Cerebellar nuclear complex (tissue), 1 donor: ENCODE data around the gene TSPAN11.
"Not testable (repeated sequence)": the region's sequence is repeated elsewhere in the genome, so short reads cannot be mapped to it uniquely, and the experiment has no call there.

Experiments
- DNase-seq, 2 experiments: peaks; one replicate each; lab custom pipeline; 2025; lab: John Stamatoyannopoulos, UW

Gene TSPAN11

DNA sequence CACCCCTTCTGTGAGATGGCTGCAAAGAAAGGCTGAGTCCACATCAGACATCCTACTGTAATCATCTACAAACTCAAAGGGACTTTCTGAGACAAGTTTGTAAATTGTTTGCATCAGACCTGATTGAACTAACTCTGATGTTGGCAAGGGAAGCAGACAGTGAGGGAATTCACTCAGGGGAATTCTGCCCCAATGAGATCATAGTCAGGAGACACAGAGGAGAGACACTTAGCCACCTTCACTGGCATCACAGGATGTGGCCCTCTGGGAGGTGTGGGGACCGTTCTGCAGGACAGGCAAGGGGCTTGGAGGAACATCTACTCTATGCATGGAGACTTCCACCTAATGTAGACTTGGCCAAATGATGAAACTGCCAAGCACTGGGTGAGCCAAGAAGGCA lies 76.5 kb downstream of the TSPAN11 start:
- no peak for DNase-seq

DNA sequence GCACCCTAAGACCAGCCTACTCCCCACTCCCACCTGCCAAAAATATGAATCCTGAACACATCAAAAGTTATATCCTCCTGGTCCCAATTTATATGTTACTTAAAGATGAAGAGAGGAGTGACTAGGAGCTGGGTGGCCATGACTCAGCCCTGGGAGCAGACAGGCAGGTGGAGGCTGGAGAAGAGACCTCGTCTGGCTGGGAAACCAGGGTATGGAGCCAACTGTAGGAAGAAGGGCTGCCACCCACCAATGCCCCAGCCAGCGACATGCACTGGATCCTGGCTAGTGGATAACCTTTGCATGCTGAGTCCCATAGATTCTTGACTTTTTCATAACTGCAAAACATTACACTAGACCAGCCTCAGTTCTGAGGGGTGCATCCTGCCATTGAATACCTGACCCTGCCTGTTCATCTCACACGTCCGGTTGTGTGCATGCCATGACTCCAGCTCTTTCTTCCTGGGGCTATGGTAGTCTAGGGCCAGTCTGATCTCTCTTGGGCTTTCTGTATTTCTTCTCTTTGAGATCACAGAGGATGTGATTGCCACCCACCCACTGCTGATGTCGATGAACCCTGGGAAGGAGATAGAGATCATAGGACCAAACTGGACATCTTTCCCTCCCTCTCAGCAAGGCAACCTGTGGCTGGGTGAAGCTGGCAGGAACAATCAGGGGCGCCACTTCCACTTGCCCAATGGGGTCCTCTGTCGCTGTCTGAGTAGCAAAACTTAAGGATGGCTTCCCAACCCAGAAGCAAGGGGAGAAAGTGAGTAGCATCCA lies 77.5 kb downstream of the TSPAN11 start:
- no peak for DNase-seq

GRCh38 chr12:31004666-31005065 lies 78.1 kb downstream of the TSPAN11 start:
- no peak for DNase-seq

- DNase-seq, result no peak
Observed at GRCh38 chr12:31005256-31005943, 78.9 kb downstream of the TSPAN11 start.

DNA sequence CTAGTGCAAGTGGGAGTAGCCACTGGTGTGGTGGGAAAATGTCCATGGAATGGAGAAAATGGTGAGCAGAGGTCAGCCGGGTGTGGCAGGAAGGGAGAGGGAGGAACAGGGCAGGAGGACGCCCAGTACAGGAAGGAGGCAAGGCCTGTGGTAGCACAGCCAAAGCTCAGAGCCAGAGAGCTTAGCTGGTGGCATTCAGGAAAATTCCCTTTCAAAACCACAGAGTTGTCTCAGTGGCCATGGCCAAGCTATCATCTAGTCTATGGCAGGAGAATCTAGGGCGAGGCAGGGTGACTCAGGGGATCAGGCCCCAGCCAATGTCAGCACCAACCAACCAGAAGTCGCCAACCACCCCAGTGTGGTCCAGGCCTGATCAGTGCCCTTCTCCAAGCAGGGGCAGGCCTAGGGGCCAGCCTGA lies 79.4 kb downstream of the TSPAN11 start:
- no peak for DNase-seq

- DNase-seq, result no peak
Observed at GRCh38 chr12:31006416-31007152, 80.0 kb downstream of the TSPAN11 start.

- no peak for DNase-seq
Observed at GRCh38 chr12:31007153-31007495, 80.6 kb downstream of the TSPAN11 start.

DNA sequence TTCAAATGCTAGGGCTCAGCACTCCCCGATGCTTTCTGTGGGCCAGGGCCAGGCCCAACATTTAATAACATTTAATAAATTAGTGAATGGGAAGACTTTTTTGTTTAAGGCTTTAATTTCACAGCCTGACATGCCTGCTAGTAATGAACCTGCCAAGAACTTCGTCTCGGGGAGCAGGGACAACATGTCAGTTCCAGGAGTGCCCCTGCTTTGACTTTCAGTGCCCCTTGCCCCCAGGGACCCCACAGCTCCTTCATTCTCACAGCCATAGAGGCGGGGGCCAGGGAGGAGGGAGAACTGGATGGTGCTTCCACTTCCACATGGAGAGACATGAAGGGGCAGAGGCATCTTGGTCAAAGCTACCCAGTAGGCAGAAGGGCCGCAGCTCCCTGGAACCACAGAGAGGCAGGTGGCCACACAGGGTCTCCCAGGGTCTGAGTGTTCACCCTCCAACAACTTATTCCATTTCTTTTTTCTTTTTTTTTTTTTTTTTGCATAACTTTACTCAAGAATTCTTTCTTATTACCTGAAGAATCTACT lies 81.2 kb downstream of the TSPAN11 start:
- DNase-seq, result no peak

DNA sequence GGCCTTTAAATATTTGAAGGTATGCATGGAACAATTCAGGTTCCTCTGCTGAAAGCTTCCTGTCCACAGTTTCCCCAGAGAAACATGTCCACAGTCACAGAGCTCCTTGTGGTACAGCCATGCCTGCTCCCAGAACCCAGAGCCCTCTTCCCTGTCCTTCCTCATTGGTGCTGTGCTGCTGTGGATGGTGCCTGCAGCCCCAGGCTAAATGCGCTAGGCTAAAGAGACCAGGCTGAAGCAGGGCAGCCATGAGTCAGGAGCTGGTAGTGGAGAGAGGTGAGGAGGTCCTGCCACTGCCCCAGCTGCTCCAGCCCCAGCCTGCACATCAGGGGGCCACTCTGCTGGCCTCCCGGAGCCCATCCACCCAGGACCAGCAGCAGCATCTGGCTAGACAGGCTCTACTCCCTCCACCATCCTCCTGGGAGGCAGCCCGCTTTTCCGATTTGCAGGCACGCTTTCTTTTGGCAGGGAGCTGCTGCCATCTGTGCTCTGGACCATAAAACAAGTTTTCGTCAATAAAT lies 81.8 kb downstream of the TSPAN11 start:
- DNase-seq, result no peak

GRCh38 chr12:31008961-31009840 lies 82.7 kb downstream of the TSPAN11 start:
- DNase-seq, result no peak

GRCh38 chr12:31009976-31010375 lies 83.4 kb downstream of the TSPAN11 start:
- DNase-seq, result no peak

GRCh38 chr12:31011336-31011735 lies 84.8 kb downstream of the TSPAN11 start:
- no peak for DNase-seq

GRCh38 chr12:31011746-31012566 lies 85.4 kb downstream of the TSPAN11 start:
- DNase-seq, result no peak

GRCh38 chr12:31012567-31012891 lies 86.0 kb downstream of the TSPAN11 start:
- not testable (repeated sequence) for DNase-seq

DNA sequence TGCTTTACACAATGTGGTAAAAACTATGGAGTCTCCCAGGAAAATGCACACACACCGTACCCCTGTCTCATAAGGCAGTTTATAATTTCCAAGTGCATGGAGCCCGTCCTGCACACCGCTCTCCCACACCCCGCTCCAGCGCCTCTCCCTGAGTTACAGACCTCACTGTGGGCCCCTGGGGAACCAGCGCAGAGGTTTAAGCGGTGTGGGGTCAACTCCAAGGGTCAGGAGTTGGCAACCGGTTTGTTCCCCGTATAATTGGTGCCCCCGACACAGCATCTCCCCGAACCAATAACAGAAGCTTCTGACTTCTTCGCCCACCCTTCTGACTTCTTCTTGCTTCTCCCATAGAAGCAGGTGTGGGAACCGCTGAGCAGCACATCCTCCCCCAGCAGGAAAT lies 88.7 kb downstream of the TSPAN11 start:
- DNase-seq, result no peak

DNA sequence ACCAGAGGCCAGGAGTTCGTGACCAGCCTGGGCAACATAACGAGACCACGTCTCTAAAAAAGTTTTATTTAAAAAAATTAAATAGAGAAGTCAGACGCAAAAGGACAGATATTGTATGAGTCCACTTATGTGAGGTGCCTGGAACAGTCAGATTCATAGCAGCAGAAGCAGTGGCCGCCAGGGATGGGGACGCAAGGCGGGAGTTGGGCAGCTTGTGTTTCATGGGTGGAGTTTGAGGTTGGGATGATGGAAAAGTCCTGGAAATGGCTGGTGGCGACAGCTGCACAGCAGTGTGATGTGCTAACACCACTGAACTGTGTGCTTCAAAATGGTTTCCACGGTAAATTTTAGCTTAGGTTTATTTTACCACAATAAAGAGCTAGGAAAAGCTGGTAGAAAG lies 89.5 kb downstream of the TSPAN11 start:
- no peak for DNase-seq

DNA sequence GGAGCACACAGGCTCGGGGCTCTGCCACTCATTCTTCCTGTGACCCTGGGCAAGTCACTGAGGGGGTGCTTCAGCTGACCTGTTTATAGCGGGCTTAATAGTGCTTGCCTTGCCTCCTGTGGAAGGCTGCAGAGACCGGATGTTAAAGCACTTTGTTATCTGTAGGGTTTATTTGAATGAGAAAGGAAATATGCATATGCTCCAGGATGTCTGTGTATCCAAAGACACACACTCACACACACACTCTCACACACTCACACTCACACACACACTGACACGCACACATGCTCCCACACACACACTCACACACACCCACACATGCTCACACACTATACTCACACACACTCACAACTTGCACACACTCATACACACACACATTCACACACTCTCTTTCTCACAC lies 91.0 kb downstream of the TSPAN11 start:
- DNase-seq, result no peak

DNA sequence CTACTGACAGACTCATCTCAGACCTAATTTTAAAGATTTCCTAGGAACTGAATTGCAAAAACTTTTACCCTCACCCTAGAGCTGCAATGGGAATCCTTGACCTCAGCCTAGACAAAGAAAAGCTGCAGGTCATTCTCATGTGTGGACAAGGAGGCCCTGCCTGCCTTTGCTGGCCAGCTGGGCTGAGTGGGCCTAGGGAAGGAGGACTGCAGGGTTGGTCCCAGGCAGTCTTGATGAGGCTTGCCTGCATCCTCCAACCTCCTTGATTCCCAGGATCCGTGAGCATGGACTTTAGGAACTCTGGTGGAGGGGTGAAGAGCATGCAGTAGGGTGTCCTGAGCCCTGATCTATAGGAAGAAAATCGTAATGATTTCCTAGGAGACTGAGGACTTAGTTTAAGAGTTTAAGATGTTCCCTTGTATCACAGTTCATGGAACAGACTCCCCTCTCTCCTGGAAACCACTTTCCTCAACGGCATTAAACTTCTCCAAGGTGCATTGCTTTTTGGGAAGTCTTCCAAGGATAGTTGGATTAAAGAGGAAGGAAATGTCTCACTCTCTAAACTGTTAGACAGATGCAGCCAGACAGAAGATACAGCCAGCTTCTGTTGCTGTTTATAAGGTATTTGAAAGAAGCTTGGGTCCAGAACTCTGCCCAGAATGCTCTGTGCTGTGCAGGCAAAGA lies 91.7 kb downstream of the TSPAN11 start:
- no peak for DNase-seq

- no peak for DNase-seq
Observed at GRCh38 chr12:31018790-31019505, 92.4 kb downstream of the TSPAN11 start.
